AG09309 (cell line): ENCODE measurements around the gene MRGPRE.

Experiments
- DNase-seq: peaks from one replicate; pipeline ENCODE4 v3.0.0-alpha.2; 2010; ENCODE audit warnings: low read depth
- H3K4me3 ChIP-seq: 2 replicates; pipeline ENCODE4 v1.5.1; 2011; ENCODE audit warnings: mild to moderate bottlenecking, low read depth, low read length, moderate library complexity; ENCODE audit not compliant: control insufficient read depth
- CTCF ChIP-seq: IDR thresholded peaks from 2 replicates; pipeline ENCODE4 v1.5.1; 2011; ENCODE audit warnings: mild to moderate bottlenecking, low read depth, low read length, inconsistent platforms; ENCODE audit not compliant: insufficient read depth, control insufficient read depth; ENCODE audit errors: missing control alignments

MRGPRE gene

GRCh38 chr11:3229673-3230630 is 2.3 kb downstream of the MRGPRE start:
- no peak for DNase-seq

GRCh38 chr11:3228445-3228829 is 3.8 kb downstream of the MRGPRE start:
- no peak for DNase-seq
- TF ChIP-seq CTCF, result no peak
- H3K4me3 ChIP-seq, result no peak overlapping the region

More at GRCh38 chr11:3229673-3230630, 2.3 kb downstream of the MRGPRE start:
- no peak overlapping the region for H3K4me3 ChIP-seq
- no peak for TF ChIP-seq CTCF

GRCh38 chr11:3227568-3228444 is 4.4 kb downstream of the MRGPRE start:
- DNase-seq, result no peak
- H3K4me3 ChIP-seq, result no peak overlapping the region
- TF ChIP-seq CTCF, result no peak

GRCh38 chr11:3226846-3227567 is 5.2 kb downstream of the MRGPRE start:
- DNase-seq, result no peak
- no peak overlapping the region for H3K4me3 ChIP-seq
- no peak for TF ChIP-seq CTCF

GRCh38 chr11:3225826-3226750 is 6.1 kb downstream of the MRGPRE start:
- TF ChIP-seq CTCF, result no peak
- no peak for DNase-seq
- no peak overlapping the region for H3K4me3 ChIP-seq
